DOHH2 (cell line): ENCODE measurements around the gene SPRR3.

ENCODE experiments used
- EZH2phosphoT487 ChIP-seq: fragments of 200-600 bp; sonication (generic); IDR thresholded peaks from 2 replicates; pipeline ENCODE4 v1.6.1; 2017; ENCODE audit warnings: borderline replicate concordance, mild to moderate bottlenecking, antibody characterized with exemption, low read length, moderate library complexity, mixed read lengths
- TF ChIP-seq, protein P1 (sequence below): fragments of 200-600 bp; sonication (generic); IDR thresholded peaks from one replicate; pipeline ENCODE4 v1.5.1; 2014; ENCODE audit warnings: antibody characterized with exemption, mild to moderate bottlenecking, low read depth, low read length; ENCODE audit not compliant: poor library complexity, severe bottlenecking

DNA sequence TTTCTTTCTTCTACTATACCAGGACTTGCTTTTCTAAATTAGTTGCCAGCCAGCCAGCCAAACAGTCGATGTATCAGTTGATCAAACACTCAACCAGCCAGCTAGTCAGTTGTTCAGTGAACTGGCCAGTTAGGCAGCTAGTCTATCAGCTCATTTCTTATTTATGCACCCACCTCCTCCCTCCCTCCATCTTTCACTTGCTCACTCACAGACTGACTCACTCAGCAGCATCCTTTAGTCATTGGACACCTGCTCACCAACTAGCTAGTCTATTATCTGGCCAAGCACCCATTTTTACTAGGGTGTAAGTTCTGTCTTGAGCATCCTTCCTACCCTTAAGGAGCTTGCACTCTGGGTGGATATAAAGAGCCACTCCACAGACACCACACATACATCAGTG, 37.0 kb upstream of the SPRR3 start:
- TF ChIP-seq, protein P1, sequence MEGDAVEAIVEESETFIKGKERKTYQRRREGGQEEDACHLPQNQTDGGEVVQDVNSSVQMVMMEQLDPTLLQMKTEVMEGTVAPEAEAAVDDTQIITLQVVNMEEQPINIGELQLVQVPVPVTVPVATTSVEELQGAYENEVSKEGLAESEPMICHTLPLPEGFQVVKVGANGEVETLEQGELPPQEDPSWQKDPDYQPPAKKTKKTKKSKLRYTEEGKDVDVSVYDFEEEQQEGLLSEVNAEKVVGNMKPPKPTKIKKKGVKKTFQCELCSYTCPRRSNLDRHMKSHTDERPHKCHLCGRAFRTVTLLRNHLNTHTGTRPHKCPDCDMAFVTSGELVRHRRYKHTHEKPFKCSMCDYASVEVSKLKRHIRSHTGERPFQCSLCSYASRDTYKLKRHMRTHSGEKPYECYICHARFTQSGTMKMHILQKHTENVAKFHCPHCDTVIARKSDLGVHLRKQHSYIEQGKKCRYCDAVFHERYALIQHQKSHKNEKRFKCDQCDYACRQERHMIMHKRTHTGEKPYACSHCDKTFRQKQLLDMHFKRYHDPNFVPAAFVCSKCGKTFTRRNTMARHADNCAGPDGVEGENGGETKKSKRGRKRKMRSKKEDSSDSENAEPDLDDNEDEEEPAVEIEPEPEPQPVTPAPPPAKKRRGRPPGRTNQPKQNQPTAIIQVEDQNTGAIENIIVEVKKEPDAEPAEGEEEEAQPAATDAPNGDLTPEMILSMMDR = no peak
- no peak for TF ChIP-seq EZH2phosphoT487
